NT2/D1 (cell line): ENCODE measurements around the gene SFXN2.
"Not testable (repeated sequence)": the region's sequence is repeated elsewhere in the genome, so short reads cannot be mapped to it uniquely, and the experiment has no call there.

Experiments
- DNase-seq: peaks from one replicate; pipeline ENCODE4 v3.0.0-alpha.2; 2011; ENCODE audit warnings: low read depth, low spot score
- H3K27me3 ChIP-seq: 2 replicates; pipeline ENCODE4 v1.6.0; 2011; ENCODE audit warnings: mild to moderate bottlenecking; ENCODE audit not compliant: insufficient read length, insufficient read depth
- H3K36me3 ChIP-seq: 2 replicates; pipeline ENCODE4 v1.6.1; 2011; ENCODE audit warnings: mild to moderate bottlenecking, low read length, mixed read lengths; ENCODE audit not compliant: insufficient read depth, insufficient read length
- H3K4me1 ChIP-seq: 2 replicates; pipeline ENCODE4 v1.5.1; 2011; ENCODE audit not compliant: insufficient read depth, insufficient read length
- H3K4me3 ChIP-seq: 2 replicates; pipeline ENCODE4 v1.5.1; 2011; ENCODE audit warnings: low read depth; ENCODE audit not compliant: insufficient read length
- H3K9ac ChIP-seq: 2 replicates; pipeline ENCODE4 v1.6.0; 2011; ENCODE audit warnings: low read depth; ENCODE audit not compliant: insufficient read length
- H3K9me3 ChIP-seq: 2 replicates; pipeline ENCODE4 v1.5.1; 2011; ENCODE audit warnings: mild to moderate bottlenecking, low read length; ENCODE audit not compliant: insufficient read depth
- SUZ12 ChIP-seq: IDR thresholded peaks from 2 replicates; pipeline ENCODE4 v1.6.1; 2011; ENCODE audit not compliant: insufficient read length, insufficient read depth; ENCODE audit errors: extremely low read depth
- YY1 ChIP-seq: IDR thresholded peaks from 2 replicates; pipeline ENCODE4 v1.6.1; 2011; ENCODE audit not compliant: insufficient read length, insufficient read depth
- ZNF274 ChIP-seq: IDR thresholded peaks from 2 replicates; pipeline ENCODE4 v1.6.1; 2011; ENCODE audit warnings: mild to moderate bottlenecking, low read depth, low read length

The SFXN2 gene

GRCh38 chr10:102744374-102745051 lies 30.1 kb downstream of the SFXN2 start:
- Histone ChIP-seq H3K4me3 (peak overlapping the region; percentile 75), H3K9me3 (no peaks in the 10 kb centered on the region), H3K36me3 (no peaks in the 10 kb centered on the region), H3K9ac (peak overlapping the region; percentile 77), H3K27me3 (no peaks in the 10 kb centered on the region), H3K4me1 (no peaks in the 10 kb centered on the region)
- TF ChIP-seq SUZ12 (no peak), YY1 (no peak), ZNF274 (no peak)
- DNase-seq: no peak

- no peaks in the 10 kb centered on the region for H3K36me3 ChIP-seq
- no peaks in the 10 kb centered on the region for H3K4me1 ChIP-seq
- H3K9ac ChIP-seq: no peak overlapping the region
- H3K9me3 ChIP-seq: no peaks in the 10 kb centered on the region
- H3K4me3 ChIP-seq: no peak overlapping the region
- no peak for TF ChIP-seq SUZ12
- TF ChIP-seq ZNF274: no peak
- TF ChIP-seq YY1: no peak
- DNase-seq: no peak
- no peaks in the 10 kb centered on the region for H3K27me3 ChIP-seq
Measured at GRCh38 chr10:102745157-102745556, 30.7 kb downstream of the SFXN2 start.

- TF ChIP-seq YY1 (no peak), ZNF274 (no peak), SUZ12 (no peak)
- H3K9ac ChIP-seq: no peak overlapping the region
Measured at GRCh38 chr10:102752266-102752930, 38.0 kb downstream of the SFXN2 start.

GRCh38 chr10:102752934-102753664 lies 38.7 kb downstream of the SFXN2 start:
- Histone ChIP-seq H3K4me1 (peaks cover 2% of the 10 kb centered on the region), H3K9me3 (no peaks in the 10 kb centered on the region; the same call in 1 of the 2 replicates), H3K9ac (no peak overlapping the region), H3K27me3 (no peaks in the 10 kb centered on the region), H3K4me3 (no peak overlapping the region), H3K36me3 (no peaks in the 10 kb centered on the region)
- no peak for DNase-seq
- no peak for TF ChIP-seq YY1
- TF ChIP-seq ZNF274: no peak
- no peak for TF ChIP-seq SUZ12

More at GRCh38 chr10:102752266-102752930, 38.0 kb downstream of the SFXN2 start:
- peaks cover 2% of the 10 kb centered on the region for H3K4me1 ChIP-seq
- no peaks in the 10 kb centered on the region for H3K36me3 ChIP-seq
- no peaks in the 10 kb centered on the region; the same call in 1 of the 2 replicates for H3K9me3 ChIP-seq
- no peak overlapping the region for H3K4me3 ChIP-seq
- H3K27me3 ChIP-seq: no peaks in the 10 kb centered on the region
- DNase-seq: no peak

GRCh38 chr10:102753718-102754117 lies 39.3 kb downstream of the SFXN2 start:
- Histone ChIP-seq H3K9ac (no peak overlapping the region), H3K4me1 (peaks cover 2% of the 10 kb centered on the region), H3K9me3 (no peaks in the 10 kb centered on the region; the same call in 1 of the 2 replicates), H3K4me3 (no peak overlapping the region), H3K27me3 (no peaks in the 10 kb centered on the region), H3K36me3 (no peaks in the 10 kb centered on the region)
- no peak for DNase-seq
- TF ChIP-seq SUZ12 (no peak), YY1 (no peak), ZNF274 (no peak)

- Histone ChIP-seq H3K27me3 (no peaks in the 10 kb centered on the region), H3K36me3 (no peaks in the 10 kb centered on the region), H3K9ac (no peak overlapping the region), H3K9me3 (no peaks in the 10 kb centered on the region; the same call in 1 of the 2 replicates), H3K4me1 (peaks cover 2% of the 10 kb centered on the region), H3K4me3 (no peak overlapping the region)
- TF ChIP-seq SUZ12: no peak
- no peak for TF ChIP-seq ZNF274
- TF ChIP-seq YY1: no peak
- DNase-seq: no peak
Measured at GRCh38 chr10:102757323-102757722, 42.9 kb downstream of the SFXN2 start.

- no peaks in the 10 kb centered on the region for H3K36me3 ChIP-seq
- H3K9me3 ChIP-seq: no peaks in the 10 kb centered on the region
- no peak overlapping the region for H3K9ac ChIP-seq
- H3K4me3 ChIP-seq: no peak overlapping the region
- peaks cover 2% of the 10 kb centered on the region for H3K4me1 ChIP-seq
- no peaks in the 10 kb centered on the region for H3K27me3 ChIP-seq
- TF ChIP-seq YY1: no peak
- TF ChIP-seq ZNF274: no peak
- no peak for TF ChIP-seq SUZ12
- DNase-seq: no peak
Measured at GRCh38 chr10:102758240-102758932, 44.0 kb downstream of the SFXN2 start.

- H3K9ac ChIP-seq, DNase-seq, H3K4me3 ChIP-seq, H3K4me1 ChIP-seq, H3K9me3 ChIP-seq, H3K27me3 ChIP-seq, H3K36me3 ChIP-seq: not testable (repeated sequence)
Measured at GRCh38 chr10:102758933-102759262, 44.5 kb downstream of the SFXN2 start.
